Measurements from ENCODE around the gene RPL12. TPM values are rescaled to one million over a fixed set of nuclear protein-coding genes. Genes with fewer than 3 reads are reported as not detected.

RPL12 gene
- polyA plus RNA-seq, 2 of the 4 experiments (the other 2 are of a cell fraction) = 2,198 to 2,384 TPM

DNA sequence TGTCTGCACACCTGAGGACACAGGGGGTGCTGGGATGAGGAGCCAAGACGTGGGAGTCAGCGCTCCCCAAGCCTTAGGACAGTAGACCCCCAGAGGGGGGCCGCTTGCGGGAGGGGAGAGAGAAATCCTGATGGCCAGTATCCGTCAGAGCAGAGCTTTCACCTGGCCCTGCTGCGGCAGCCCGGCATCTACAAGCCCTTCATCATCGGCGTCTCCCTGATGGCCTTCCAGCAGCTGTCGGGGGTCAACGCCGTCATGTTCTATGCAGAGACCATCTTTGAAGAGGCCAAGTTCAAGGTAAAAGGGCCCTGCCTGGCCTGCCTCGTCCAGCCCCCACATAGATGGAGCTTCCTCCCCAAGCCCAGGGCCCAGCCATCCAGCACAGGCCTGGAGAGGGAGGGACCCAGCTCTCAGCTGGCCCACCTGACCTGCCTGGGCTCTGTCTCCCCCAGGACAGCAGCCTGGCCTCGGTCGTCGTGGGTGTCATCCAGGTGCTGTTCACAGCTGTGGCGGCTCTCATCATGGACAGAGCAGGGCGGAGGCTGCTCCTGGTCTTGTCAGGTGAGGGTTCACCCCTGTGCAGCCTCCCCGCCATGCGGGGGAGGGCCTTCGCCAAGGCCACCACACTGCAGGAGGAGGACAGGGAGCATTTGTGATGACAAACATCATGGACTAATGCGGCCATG lies 47.6 kb downstream of the RPL12 start:
- ChIA-PET POLR2A (no interaction called here), CTCF (interaction anchor here (0.9 to 3.5 kb wide), 4 partner anchors 15 to 463 kb away, joined by 3 to 13 read pairs (median 4); no protein-coding TSS in a partner anchor)
- no peak for ATAC-seq
- WGBS (ENCODE audit: missing lambda C conversion rate) = 83% methylated on average over 21 of the region's 22 CpGs
- Histone ChIP-seq H3K4me3 (no peak overlapping the region), H3K27ac (no peak overlapping the region), H3K4me2 (no peak overlapping the region), H3K4me1 (peaks cover under 1% of the 10 kb centered on the region; the same call in 1 of the 3 replicates), H3K9me3 (no peaks in the 10 kb centered on the region)
- FAIRE-seq = no peak
- no peak for DNase-seq (ENCODE audit: low read depth in 1 of 2, low spot score in 1 of 2)
- TF ChIP-seq REST (IDR thresholded peaks at IDR 0.05) = no peak
- TF ChIP-seq NR3C1 (IDR thresholded peaks at IDR 0.05) = no peak
- TF ChIP-seq ZC3H11A (IDR thresholded peaks at IDR 0.05) = no peak
- TF ChIP-seq HEYL (CRISPR knock-in tag; IDR thresholded peaks at IDR 0.05) = no peak
- no peak for TF ChIP-seq NPAS2 (CRISPR knock-in tag; IDR thresholded peaks at IDR 0.05; ENCODE audit: borderline replicate concordance)
- TF ChIP-seq, protein P1, sequence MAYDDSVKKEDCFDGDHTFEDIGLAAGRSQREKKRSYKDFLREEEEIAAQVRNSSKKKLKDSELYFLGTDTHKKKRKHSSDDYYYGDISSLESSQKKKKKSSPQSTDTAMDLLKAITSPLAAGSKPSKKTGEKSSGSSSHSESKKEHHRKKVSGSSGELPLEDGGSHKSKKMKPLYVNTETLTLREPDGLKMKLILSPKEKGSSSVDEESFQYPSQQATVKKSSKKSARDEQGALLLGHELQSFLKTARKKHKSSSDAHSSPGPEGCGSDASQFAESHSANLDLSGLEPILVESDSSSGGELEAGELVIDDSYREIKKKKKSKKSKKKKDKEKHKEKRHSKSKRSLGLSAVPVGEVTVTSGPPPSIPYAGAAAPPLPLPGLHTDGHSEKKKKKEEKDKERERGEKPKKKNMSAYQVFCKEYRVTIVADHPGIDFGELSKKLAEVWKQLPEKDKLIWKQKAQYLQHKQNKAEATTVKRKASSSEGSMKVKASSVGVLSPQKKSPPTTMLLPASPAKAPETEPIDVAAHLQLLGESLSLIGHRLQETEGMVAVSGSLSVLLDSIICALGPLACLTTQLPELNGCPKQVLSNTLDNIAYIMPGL (CRISPR knock-in tag; IDR thresholded peaks at IDR 0.05; ENCODE audit: borderline replicate concordance) = no peak
- TF ChIP-seq ATOH8 (CRISPR knock-in tag; IDR thresholded peaks at IDR 0.05; ENCODE audit: low read depth) = no peak
- TF ChIP-seq ZSCAN20 (CRISPR knock-in tag; IDR thresholded peaks at IDR 0.05) = no peak
- no peak for TF ChIP-seq USF2 (IDR thresholded peaks at IDR 0.05)
- TF ChIP-seq, protein P2, sequence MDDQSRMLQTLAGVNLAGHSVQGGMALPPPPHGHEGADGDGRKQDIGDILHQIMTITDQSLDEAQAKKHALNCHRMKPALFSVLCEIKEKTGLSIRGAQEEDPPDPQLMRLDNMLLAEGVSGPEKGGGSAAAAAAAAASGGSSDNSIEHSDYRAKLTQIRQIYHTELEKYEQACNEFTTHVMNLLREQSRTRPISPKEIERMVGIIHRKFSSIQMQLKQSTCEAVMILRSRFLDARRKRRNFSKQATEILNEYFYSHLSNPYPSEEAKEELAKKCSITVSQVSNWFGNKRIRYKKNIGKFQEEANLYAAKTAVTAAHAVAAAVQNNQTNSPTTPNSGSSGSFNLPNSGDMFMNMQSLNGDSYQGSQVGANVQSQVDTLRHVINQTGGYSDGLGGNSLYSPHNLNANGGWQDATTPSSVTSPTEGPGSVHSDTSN (IDR thresholded peaks at IDR 0.05) = no peak
- TF ChIP-seq HOXB13 (CRISPR knock-in tag; IDR thresholded peaks at IDR 0.05; ENCODE audit: low read depth) = no peak

GRCh38 chr9:127402401-127403090 lies 48.7 kb downstream of the RPL12 start:
- H3K4me1 ChIP-seq = peaks cover 6% of the 10 kb centered on the region; the same call in 1 of the 3 replicates
- ChIA-PET CTCF (interaction anchor here (0.9 to 3.5 kb wide), 4 partner anchors 13 to 462 kb away, joined by 3 to 13 read pairs (median 4); no protein-coding TSS in a partner anchor), POLR2A (interaction anchor here (1.0 kb wide), 1 partner anchor 22 kb away, joined by 3 read pairs; no protein-coding TSS in a partner anchor)
- ATAC-seq (no peak), FAIRE-seq (no peak), DNase-seq (ENCODE audit: low read depth in 1 of 2, low spot score in 1 of 2) (no peak)
- H3K27ac ChIP-seq = no peak overlapping the region
- no peak for TF ChIP-seq HOXB5 (CRISPR knock-in tag; IDR thresholded peaks at IDR 0.05)
- TF ChIP-seq MAFK (IDR thresholded peaks at IDR 0.05; ENCODE audit: partially characterized antibody) = peak; percentile 86
- no peaks in the 10 kb centered on the region for H3K9me3 ChIP-seq
- H3K4me3 ChIP-seq = no peak overlapping the region
- no peak overlapping the region for H3K4me2 ChIP-seq
- WGBS (ENCODE audit: missing lambda C conversion rate) = 85% methylated on average over 10 of the region's 18 CpGs

Measured in A549 (cell line).